Retinal pigment epithelial cell (primary cell): ENCODE measurements around the gene UBTF.

ENCODE experiments used
- DNase-seq: peaks from one replicate; pipeline ENCODE4 v3.0.0-alpha.2; 2010; ENCODE audit warnings: low read depth
- H3K4me3 ChIP-seq: 2 replicates; pipeline ENCODE4 v1.5.1; 2011; ENCODE audit warnings: mild to moderate bottlenecking, low read length, control low read depth, moderate library complexity
- CTCF ChIP-seq: conservative IDR thresholded peaks from 2 replicates; pipeline ENCODE4 v1.5.1; 2011; ENCODE audit warnings: low read depth, low read length, control low read depth, inconsistent platforms

The UBTF gene

DNA sequence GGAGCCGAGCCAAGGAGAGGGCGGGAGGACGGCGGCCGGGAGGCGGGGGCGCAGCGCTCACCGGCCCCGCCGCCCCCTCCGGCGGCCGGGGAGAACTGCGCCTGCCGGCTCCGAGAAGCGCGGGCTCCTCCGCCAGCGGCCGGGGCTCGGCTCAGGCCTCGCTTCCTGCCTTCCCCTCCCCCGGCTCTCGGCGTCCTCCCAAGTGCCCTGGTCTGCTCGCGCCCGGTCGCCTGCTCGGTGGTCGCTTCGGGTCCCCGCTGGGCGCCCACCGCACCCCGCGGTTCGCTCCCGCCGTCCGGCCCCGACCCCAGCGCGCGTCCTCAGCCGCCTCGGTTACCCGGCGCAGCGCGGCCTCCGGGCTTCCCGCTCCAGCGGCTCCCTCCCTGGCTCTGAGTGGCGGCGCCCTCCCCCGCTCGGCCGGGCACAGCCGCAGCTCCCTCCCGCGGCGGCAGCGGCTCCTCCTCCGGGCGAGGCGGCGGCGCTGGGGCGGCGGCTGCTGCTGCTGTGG is 313 bp downstream of the UBTF start:
- DNase-seq = no peak
- H3K4me3 ChIP-seq = peak overlapping the region; percentile 44
- peak; percentile 27 for TF ChIP-seq CTCF

DNA sequence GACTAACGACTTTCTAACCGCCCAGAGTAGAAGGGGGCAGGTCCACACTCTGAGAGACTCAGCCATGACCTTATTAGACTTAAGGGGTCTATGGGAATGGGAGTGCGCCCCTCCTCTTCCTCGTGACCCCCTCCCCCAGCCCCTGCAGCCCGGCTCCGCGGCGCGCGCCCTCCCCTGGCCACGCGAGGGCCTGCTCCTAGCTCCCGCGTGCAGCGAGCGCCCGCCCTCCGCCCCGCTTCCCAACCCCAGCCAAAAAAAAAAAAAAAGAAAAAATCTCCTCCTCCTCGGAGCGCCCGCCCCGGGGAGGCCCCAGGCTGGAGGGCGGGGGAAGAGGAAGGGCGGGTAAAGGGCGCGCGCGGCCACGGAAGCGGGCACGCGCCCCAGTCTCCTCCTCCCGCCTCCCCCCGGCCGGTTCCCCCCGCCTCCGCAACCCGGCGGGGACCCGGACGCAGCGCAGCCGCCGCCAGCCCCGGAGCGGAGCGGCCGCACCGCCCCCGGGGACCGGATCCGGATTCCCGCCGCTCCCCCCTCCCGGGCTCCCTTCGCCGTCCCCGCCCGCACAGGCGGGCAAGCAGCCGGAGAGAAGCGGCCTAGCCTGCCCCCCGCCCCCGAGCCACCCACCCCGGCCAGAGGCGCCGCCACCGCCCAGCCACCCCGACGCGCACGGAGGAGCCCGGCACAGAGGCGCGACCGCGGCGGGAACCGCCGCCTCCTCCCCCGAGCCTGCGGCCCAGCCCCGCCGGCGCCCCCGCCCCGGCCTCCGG is 949 bp downstream of the UBTF start:
- peak overlapping the region; percentile 59 for H3K4me3 ChIP-seq
- DNase-seq = peak; percentile 56
- TF ChIP-seq CTCF = peak; percentile 47

DNA sequence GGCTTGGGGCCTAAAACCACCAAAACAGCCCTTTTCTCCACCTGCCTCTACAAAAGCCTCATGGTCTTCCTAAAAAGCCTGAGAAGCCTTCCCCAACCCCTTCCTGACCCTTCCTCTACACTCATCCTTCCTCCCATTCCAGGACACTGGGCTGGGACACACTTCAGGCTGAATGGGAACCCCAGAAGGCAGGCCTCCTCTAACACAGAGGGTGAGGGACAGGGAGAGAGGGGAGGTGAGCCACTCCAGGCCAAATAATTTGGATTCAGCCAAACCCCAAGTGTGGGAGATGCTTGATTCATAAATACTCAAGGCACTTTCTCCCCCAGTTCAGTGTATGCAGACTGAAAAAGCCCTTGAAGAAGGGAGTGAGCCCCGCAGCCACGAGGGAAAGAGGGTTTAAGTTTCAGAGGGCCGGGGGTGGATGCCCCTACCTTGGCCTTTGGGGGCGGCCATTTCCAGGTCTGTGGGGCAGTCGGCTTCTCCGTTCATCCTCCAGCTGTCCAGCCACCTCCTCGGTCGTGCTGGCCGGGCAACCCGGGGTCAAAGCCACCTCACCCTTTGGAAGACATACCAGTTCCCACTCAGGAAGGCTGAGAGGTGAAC is 1.6 kb downstream of the UBTF start:
- H3K4me3 ChIP-seq = peak overlapping the region; percentile 59
- no peak for DNase-seq
- TF ChIP-seq CTCF = no peak

GRCh38 chr17:44216694-44217093 is 2.8 kb downstream of the UBTF start:
- DNase-seq = no peak
- TF ChIP-seq CTCF = no peak
- H3K4me3 ChIP-seq = no peak overlapping the region

DNA sequence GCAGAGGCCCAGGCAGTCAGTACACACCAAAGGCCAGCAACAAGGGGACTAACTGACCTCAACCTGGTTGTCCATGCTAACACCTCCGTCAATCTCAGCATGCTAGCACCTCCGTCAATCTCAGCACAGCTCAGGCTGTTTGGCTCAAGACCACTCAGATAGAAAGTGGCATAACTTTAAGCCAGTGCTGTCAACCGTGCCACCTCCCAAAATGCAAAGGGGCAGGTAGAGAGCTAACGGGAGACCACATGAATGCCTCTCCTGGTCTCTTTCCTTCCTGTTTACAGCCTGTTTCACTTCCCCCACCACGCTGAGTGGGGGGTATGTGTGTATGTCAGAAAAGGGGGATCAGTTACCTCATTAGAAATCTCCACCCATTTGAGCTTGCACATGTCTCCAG is 3.3 kb downstream of the UBTF start:
- no peak for DNase-seq
- no peak overlapping the region for H3K4me3 ChIP-seq
- TF ChIP-seq CTCF = no peak

DNA sequence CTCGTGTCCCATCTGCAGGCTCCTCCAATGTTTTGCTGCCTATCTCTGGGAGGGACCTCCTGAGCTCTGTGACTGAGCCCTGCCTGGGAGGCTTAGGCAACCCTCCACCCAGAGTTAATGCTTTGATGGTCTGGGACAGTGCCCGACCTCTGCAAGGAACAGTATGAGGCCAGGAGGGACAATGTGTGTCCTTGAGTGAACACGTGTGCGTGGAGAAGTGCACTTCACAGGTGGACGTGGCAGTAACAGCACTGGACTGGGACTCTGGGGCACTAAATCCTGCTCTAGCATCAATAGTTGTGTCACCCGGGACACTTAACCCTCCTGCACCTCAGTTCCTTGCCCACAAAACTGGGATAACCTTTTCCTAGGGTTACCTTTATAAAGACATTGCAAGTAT is 4.6 kb downstream of the UBTF start:
- DNase-seq = no peak
- TF ChIP-seq CTCF = no peak
- H3K4me3 ChIP-seq = no peak overlapping the region

DNA sequence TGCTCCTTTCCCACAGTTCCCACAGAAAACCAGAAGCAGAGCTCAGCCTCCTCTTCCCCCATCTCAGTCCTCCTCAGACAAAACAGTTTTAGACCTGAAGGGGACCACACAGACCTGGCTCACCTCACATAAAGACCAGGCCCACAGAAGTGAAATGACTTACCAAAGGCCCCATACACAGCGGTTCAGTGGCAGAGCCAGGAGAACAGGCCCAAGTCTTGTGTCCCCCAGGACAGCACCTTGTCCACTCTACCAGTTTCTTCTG is 5.3 kb downstream of the UBTF start:
- TF ChIP-seq CTCF = no peak
- no peak overlapping the region for H3K4me3 ChIP-seq

More for the DNA sequence above, 5.3 kb downstream of the UBTF start:
- DNase-seq = no peak
